Liver (tissue), 9 donors: Measurements from ENCODE around the gene GAB2. TPM values are rescaled to one million over a fixed set of nuclear protein-coding genes. Genes with fewer than 3 reads are reported as not detected.

ENCODE experiments used
- DNase-seq: peaks from one replicate; pipeline ENCODE4 v3.0.0-alpha.2; 2017; ENCODE audit warnings: low spot score
- H3K27ac ChIP-seq, 2 donors: one replicate each; pipeline ENCODE4 v1.7.0; 2013; ENCODE audit warnings: inconsistent platforms in 2 of 2, low read length in 2 of 2, control low read depth in 1 of 2, low read depth in 1 of 2, mild to moderate bottlenecking in 1 of 2
- H3K27me3 ChIP-seq, 4 donors: one replicate each; pipeline versions ENCODE4 v1.6.1 to v1.7.0; 2013; ENCODE audit warnings: low read length in 3 of 4, inconsistent platforms in 1 of 4, mild to moderate bottlenecking in 1 of 4, moderate library complexity in 1 of 4; ENCODE audit not compliant: control insufficient read depth in 4 of 4, insufficient read depth in 4 of 4
- H3K36me3 ChIP-seq, 4 donors: one replicate each; pipeline versions ENCODE4 v1.6.1 to v1.7.0; 2013; ENCODE audit warnings: low read length in 3 of 4, mild to moderate bottlenecking in 3 of 4, low read depth in 1 of 4, moderate library complexity in 1 of 4; ENCODE audit not compliant: control insufficient read depth in 4 of 4, insufficient read depth in 3 of 4
- H3K4me1 ChIP-seq, 4 donors: one replicate each; pipeline versions ENCODE4 v1.6.1 to v1.7.0; 2013; ENCODE audit warnings: low read length in 3 of 4, mild to moderate bottlenecking in 3 of 4, moderate library complexity in 1 of 4; ENCODE audit not compliant: control insufficient read depth in 4 of 4, insufficient read depth in 4 of 4
- H3K4me3 ChIP-seq, 3 donors: one replicate each; pipeline versions ENCODE4 v1.6.1 to v1.7.0; 2013; ENCODE audit warnings: low read length in 3 of 3, control low read depth in 1 of 3, low read depth in 1 of 3, mild to moderate bottlenecking in 1 of 3
- H3K9ac ChIP-seq, 2 donors: one replicate each; pipeline ENCODE4 v1.7.0; 2013; ENCODE audit warnings: low read length in 2 of 2, mild to moderate bottlenecking in 2 of 2, moderate library complexity in 2 of 2, control low read depth in 1 of 2, low read depth in 1 of 2
- H3K9me3 ChIP-seq, 4 donors: one replicate each; pipeline versions ENCODE4 v1.6.1 to v1.7.0; 2013; ENCODE audit warnings: low read length in 3 of 4; ENCODE audit not compliant: control insufficient read depth in 4 of 4
- ATF3 ChIP-seq: IDR thresholded peaks from 2 replicates; pipeline ENCODE4 v1.6.1; 2016; ENCODE audit warnings: antibody characterized with exemption
- CTCF ChIP-seq: fragments of 150-350 bp; IDR thresholded peaks from 2 replicates; pipeline ENCODE4 v1.5.1; 2017; ENCODE audit warnings: improper control_type of control experiment, low read depth, low read length; ENCODE audit not compliant: missing input control
- EGR1 ChIP-seq, 2 donors: IDR thresholded peaks; 2 replicates each; pipeline ENCODE4 v1.6.1; 2016 to 2018; ENCODE audit warnings: antibody characterized with exemption in 2 of 2, low read depth in 2 of 2
- FOXA1 ChIP-seq: IDR thresholded peaks from 2 replicates; pipeline ENCODE4 v1.6.1; 2016; ENCODE audit warnings: antibody characterized with exemption
- FOXA2 ChIP-seq: IDR thresholded peaks from 2 replicates; pipeline ENCODE4 v1.6.1; 2016; ENCODE audit warnings: antibody characterized with exemption
- GABPA ChIP-seq, 2 donors: IDR thresholded peaks in 1 of 2; conservative IDR thresholded peaks in 1 of 2; 2 replicates each; pipeline ENCODE4 v1.6.1; 2016; ENCODE audit warnings: antibody characterized with exemption in 2 of 2, mild to moderate bottlenecking in 1 of 2, moderate library complexity in 1 of 2
- HNF4A ChIP-seq, 2 donors: conservative IDR thresholded peaks; 2 replicates each; pipeline ENCODE4 v1.6.1; 2016; ENCODE audit warnings: antibody characterized with exemption in 2 of 2, mild to moderate bottlenecking in 2 of 2
- HNF4G ChIP-seq: IDR thresholded peaks from 2 replicates; pipeline ENCODE4 v1.6.1; 2016; ENCODE audit warnings: antibody characterized with exemption
- JUND ChIP-seq, 2 donors: IDR thresholded peaks; 2 replicates each; pipeline ENCODE4 v1.6.1; 2016; ENCODE audit warnings: antibody characterized with exemption in 2 of 2
- MAX ChIP-seq: IDR thresholded peaks from 2 replicates; pipeline ENCODE4 v1.6.1; 2016; ENCODE audit warnings: antibody characterized with exemption
- NR2F2 ChIP-seq: IDR thresholded peaks from 2 replicates; pipeline ENCODE4 v1.6.1; 2016; ENCODE audit warnings: antibody characterized with exemption
- RAD21 ChIP-seq, 2 donors: IDR thresholded peaks; 2 replicates each; pipeline ENCODE4 v1.6.1; 2016; ENCODE audit warnings: antibody characterized with exemption in 2 of 2, mild to moderate bottlenecking in 2 of 2
- REST ChIP-seq: IDR thresholded peaks from 2 replicates; pipeline ENCODE4 v1.6.1; 2016; ENCODE audit warnings: antibody characterized with exemption, mild to moderate bottlenecking
- RXRA ChIP-seq, 2 donors: IDR thresholded peaks; 2 replicates each; pipeline ENCODE4 v1.6.1; 2017 to 2018; ENCODE audit warnings: antibody characterized with exemption in 2 of 2, mild to moderate bottlenecking in 1 of 2
- SP1 ChIP-seq: IDR thresholded peaks from 2 replicates; pipeline ENCODE4 v1.6.1; 2018; ENCODE audit warnings: antibody characterized with exemption, mild to moderate bottlenecking
- TAF1 ChIP-seq: conservative IDR thresholded peaks from 2 replicates; pipeline ENCODE4 v1.6.1; 2016; ENCODE audit warnings: antibody characterized with exemption, mild to moderate bottlenecking
- YY1 ChIP-seq: IDR thresholded peaks from 2 replicates; pipeline ENCODE4 v1.6.1; 2016; ENCODE audit warnings: antibody characterized with exemption, mild to moderate bottlenecking
- ZBTB33 ChIP-seq: IDR thresholded peaks from 2 replicates; pipeline ENCODE4 v1.6.1; 2016; ENCODE audit warnings: antibody characterized with exemption
- WGBS: extraction: QIAGEN DNeasy Blood & Tissue Kit; methylation state at CpG from one replicate; pipeline ENCODE4 v1.1.7; 2013; 5-methylcytosine and 5-hydroxymethylcytosine counted together
- polyA plus RNA-seq, 2 donors: library from polyadenylated mRNA; stranded (reverse) in 1 of 2; unstranded in 1 of 2; fragments of 200-250 nt in 1 of 2; fragments of >200 nt in 1 of 2; fragmentation: Nextera tagmentation in 1 of 2; extraction: Ambion mirVana in 1 of 2; gene quantifications; one replicate each; pipeline versions ENCODE4 v1.2.1 to v1.2.3, GENCODE V29; 2013 to 2015
- total RNA-seq, 2 donors: library from RNA; depleted of rRNA; stranded (reverse); fragments of >200 nt; gene quantifications; one replicate each; pipeline ENCODE4 v1.2.3, GENCODE V29; 2014
- donor health status: healthy.
- donor health status: healthy.
- donor health status: healthy.
- donor health status: healthy.
- donor health status: healthy.

Gene GAB2
- total and polyA plus RNA-seq, 4 donors, result 1.3 to 3.6 (median 2.5) TPM

GRCh38 chr11:78197816-78198215, 219.8 kb downstream of the GAB2 start:
- Histone ChIP-seq H3K9me3 (no peaks in the 10 kb centered on the region), H3K36me3 (peaks cover 5 to 23% (median 9%) of the 10 kb centered on the region in 4 donors), H3K27ac (no peak overlapping the region), H3K4me3 (no peak overlapping the region), H3K9ac (no peak overlapping the region), H3K4me1 (peaks cover 2 to 4% (median 3%) of the 10 kb centered on the region in 4 donors), H3K27me3 (no peaks in the 10 kb centered on the region)
- 98% methylated on average over 8 of the region's 8 CpGs for WGBS
- DNase-seq, result no peak
- TF ChIP-seq ZBTB33 (no peak), MAX (no peak), YY1 (no peak), RXRA (IDR thresholded peaks at IDR 0.05) (no peak), CTCF (no peak), NR2F2 (no peak), REST (no peak), TAF1 (no peak), JUND (IDR thresholded peaks at IDR 0.05) (no peak), HNF4G (no peak), RAD21 (IDR thresholded peaks at IDR 0.05) (no peak), ATF3 (no peak), EGR1 (IDR thresholded peaks at IDR 0.05; ENCODE audit: low read depth in 2 of 2) (no peak), FOXA2 (no peak), SP1 (no peak), GABPA (IDR thresholded peaks at IDR 0.05 in 1 of 2, conservative IDR thresholded peaks at IDR 0.05 in 1 of 2) (no peak), HNF4A (conservative IDR thresholded peaks at IDR 0.05) (no peak), FOXA1 (no peak)
